HepG2 (cell line): Measurements from ENCODE around the gene FRMD5. TPM values are rescaled to one million over a fixed set of nuclear protein-coding genes. Genes with fewer than 3 reads are reported as not detected.

Experiments
- DNMT3B ChIP-seq: conservative IDR thresholded peaks from 2 replicates; pipeline ENCODE4 v1.6.1; 2016; ENCODE audit warnings: missing biosample characterization, control low read depth
- KDM2A ChIP-seq: sonication (generic); formaldehyde crosslinking; IDR thresholded peaks from 2 replicates; pipeline ENCODE4 v1.4.0; 2020; ENCODE audit warnings: low read depth, missing genetic modification reagents, borderline replicate concordance
- KLF13 ChIP-seq: sonication (generic); formaldehyde crosslinking; IDR thresholded peaks from 2 replicates; pipeline ENCODE4 v1.4.0; 2020; ENCODE audit warnings: mild to moderate bottlenecking, missing genetic modification reagents
- MIER2 ChIP-seq: IDR thresholded peaks from 2 replicates; pipeline ENCODE4 v1.6.1; 2016; ENCODE audit warnings: missing biosample characterization, missing genetic modification reagents
- ONECUT2 ChIP-seq: sonication (generic); formaldehyde crosslinking; IDR thresholded peaks from 2 replicates; pipeline ENCODE4 v1.4.0; 2020; ENCODE audit warnings: missing genetic modification reagents
- SIN3A ChIP-seq: IDR thresholded peaks from 2 replicates; pipeline ENCODE4 v1.6.1; 2011; ENCODE audit warnings: low read depth, mild to moderate bottlenecking, control low read depth, low read length, borderline replicate concordance
- SIX1 ChIP-seq: sonication (generic); formaldehyde crosslinking; IDR thresholded peaks from 2 replicates; pipeline ENCODE4 v1.4.0; 2020; ENCODE audit warnings: missing genetic modification reagents, borderline replicate concordance
- ZNF24 ChIP-seq: fragments of 450-650 bp; IDR thresholded peaks from 2 replicates; pipeline ENCODE4 v1.6.1; 2017; ENCODE audit warnings: antibody characterized with exemption, mild to moderate bottlenecking
- ZNF337 ChIP-seq: sonication (generic); formaldehyde crosslinking; IDR thresholded peaks from 2 replicates; pipeline ENCODE4 v1.5.1; 2020; ENCODE audit warnings: missing genetic modification reagents, low read depth, mild to moderate bottlenecking, borderline replicate concordance
- ZNF879 ChIP-seq: sonication (generic); formaldehyde crosslinking; IDR thresholded peaks from 2 replicates; pipeline ENCODE4 v1.8.1; 2023; ENCODE audit warnings: missing genetic modification reagents
- ZNF891 ChIP-seq: sonication (generic); formaldehyde crosslinking; IDR thresholded peaks from 2 replicates; pipeline ENCODE4 v1.5.0; 2020; ENCODE audit warnings: mild to moderate bottlenecking, missing genetic modification reagents
- polyA plus RNA-seq, 8 experiments: library from polyadenylated mRNA; depleted of rRNA in 3 of 8; stranded (reverse) in 7 of 8; unstranded in 1 of 8; fragments of >200 nt; fragmentation: Illumina TruSeq in 4 of 8; extraction: Trizol in 4 of 8; gene quantifications; 2 replicates each; pipeline versions ENCODE4 v1.2.1 to v1.2.3, GENCODE V29; 2011 to 2016; ENCODE audit warnings: low read depth in 4 of 8, missing spikeins in 1 of 8, mixed read lengths in 1 of 8; ENCODE audit not compliant: insufficient read depth in 1 of 8
- total RNA-seq, 5 experiments: library from RNA; depleted of rRNA; stranded (reverse); fragments of >200 nt; fragmentation: Illumina TruSeq; extraction: Trizol; gene quantifications; 2 replicates each; pipeline ENCODE4 v1.2.3, GENCODE V29; 2016; ENCODE audit warnings: low read depth in 1 of 5
- TF ChIP-seq, protein P1 (sequence below): IDR thresholded peaks from 2 replicates; pipeline ENCODE4 v1.6.1; 2012; ENCODE audit warnings: low read depth, low read length, improper control_type of control experiment
- TF ChIP-seq, protein P2 (sequence below): sonication (generic); formaldehyde crosslinking; IDR thresholded peaks from 2 replicates; pipeline ENCODE4 v1.5.0; 2020; ENCODE audit warnings: missing genetic modification reagents
- TF ChIP-seq, protein P3 (sequence below): fragments of 450-650 bp; IDR thresholded peaks from 2 replicates; pipeline ENCODE4 v1.6.1; 2017; ENCODE audit warnings: mild to moderate bottlenecking
- TF ChIP-seq, protein P4 (sequence below), 2 experiments: sonication (generic) in 1 of 2; formaldehyde crosslinking in 1 of 2; IDR thresholded peaks; 2 replicates each; pipeline versions ENCODE4 v1.5.1 to v1.6.1; 2011 to 2020; ENCODE audit warnings: borderline replicate concordance in 1 of 2, low read depth in 1 of 2, low read length in 1 of 2, mild to moderate bottlenecking in 1 of 2, missing genetic modification reagents in 1 of 2, moderate library complexity in 1 of 2
- TF ChIP-seq, protein P5 (sequence below): sonication (generic); formaldehyde crosslinking; IDR thresholded peaks from 2 replicates; pipeline ENCODE4 v1.5.1; 2020; ENCODE audit warnings: mild to moderate bottlenecking, moderate library complexity, missing genetic modification reagents
- TF ChIP-seq, protein P6 (sequence below): sonication (generic); IDR thresholded peaks from 2 replicates; pipeline ENCODE4 v1.6.1; 2016; ENCODE audit warnings: low read depth, borderline replicate concordance

Gene FRMD5
- total and polyA plus RNA-seq, 2 of the 13 experiments (the other 11 are each of a cell fraction or from before 2014, with no cell fraction given): 0.93 to 1.5 TPM

DNA sequence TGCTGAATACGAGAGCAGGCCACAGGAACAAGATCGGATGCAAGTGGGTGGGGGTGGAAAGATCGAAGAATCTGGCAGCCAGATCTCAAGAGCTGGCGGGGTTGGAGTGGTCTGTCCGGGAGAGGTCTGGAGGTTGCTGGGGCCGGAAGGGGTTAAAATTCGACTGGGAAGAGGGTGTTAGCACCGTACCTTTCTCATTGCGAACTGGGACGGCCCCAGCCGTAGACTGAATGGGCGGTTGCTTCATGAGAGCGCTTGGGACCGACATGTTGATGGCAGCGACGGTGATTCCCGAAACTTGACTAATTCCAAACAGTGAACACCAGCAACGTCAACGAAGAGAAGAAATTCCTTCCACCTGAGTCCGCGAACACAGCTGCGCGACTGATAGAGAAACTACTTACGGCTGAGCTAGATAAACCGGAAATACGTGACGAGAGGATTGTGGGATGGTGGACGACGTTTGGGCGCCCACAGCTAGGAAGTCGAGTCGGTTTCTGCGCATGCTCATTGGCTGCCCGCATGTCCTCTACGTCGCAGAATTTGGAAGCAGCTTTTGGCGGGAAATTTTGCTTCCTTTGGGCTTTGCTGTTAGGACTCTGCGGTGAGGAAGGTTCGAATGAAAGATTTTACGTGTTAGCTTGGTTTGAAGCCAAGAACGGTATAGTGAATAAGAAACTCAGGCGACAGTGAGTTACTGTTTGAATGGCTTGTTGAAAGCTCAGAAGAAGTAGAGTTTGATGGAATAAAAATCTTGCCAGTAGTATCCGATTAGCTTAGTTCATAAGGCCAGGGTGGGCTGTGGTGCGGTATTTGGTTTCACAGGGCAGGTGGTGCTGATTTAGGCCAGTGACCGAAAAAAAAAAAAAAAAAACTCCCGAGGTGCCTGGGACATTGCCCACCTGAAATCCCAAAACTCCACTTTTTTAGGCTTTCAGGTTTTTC is 370.5 kb downstream of the FRMD5 start, which contains the start of gene MFAP1 (continued):
- TF ChIP-seq DNMT3B (CRISPR knock-in tag): peak; percentile 85; the same call in 1 of the 2 replicates
- 0 out of 2 replicates have a peak, but pooled peaks have one; percentile 9 for TF ChIP-seq SIX1 (CRISPR knock-in tag)
- 0 out of 2 replicates have a peak, but pooled peaks have one; percentile 11 for TF ChIP-seq ONECUT2 (CRISPR knock-in tag)
- TF ChIP-seq, protein P1, sequence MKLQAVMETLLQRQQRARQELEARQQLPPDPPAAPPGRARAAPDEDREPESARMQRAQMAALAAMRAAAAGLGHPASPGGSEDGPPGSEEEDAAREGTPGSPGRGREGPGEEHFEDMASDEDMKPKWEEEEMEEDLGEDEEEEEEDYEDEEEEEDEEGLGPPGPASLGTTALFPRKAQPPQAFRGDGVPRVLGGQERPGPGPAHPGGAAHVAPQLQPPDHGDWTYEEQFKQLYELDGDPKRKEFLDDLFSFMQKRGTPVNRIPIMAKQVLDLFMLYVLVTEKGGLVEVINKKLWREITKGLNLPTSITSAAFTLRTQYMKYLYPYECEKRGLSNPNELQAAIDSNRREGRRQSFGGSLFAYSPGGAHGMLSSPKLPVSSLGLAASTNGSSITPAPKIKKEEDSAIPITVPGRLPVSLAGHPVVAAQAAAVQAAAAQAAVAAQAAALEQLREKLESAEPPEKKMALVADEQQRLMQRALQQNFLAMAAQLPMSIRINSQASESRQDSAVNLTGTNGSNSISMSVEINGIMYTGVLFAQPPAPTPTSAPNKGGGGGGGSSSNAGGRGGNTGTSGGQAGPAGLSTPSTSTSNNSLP: no peak
- TF ChIP-seq, protein P2, sequence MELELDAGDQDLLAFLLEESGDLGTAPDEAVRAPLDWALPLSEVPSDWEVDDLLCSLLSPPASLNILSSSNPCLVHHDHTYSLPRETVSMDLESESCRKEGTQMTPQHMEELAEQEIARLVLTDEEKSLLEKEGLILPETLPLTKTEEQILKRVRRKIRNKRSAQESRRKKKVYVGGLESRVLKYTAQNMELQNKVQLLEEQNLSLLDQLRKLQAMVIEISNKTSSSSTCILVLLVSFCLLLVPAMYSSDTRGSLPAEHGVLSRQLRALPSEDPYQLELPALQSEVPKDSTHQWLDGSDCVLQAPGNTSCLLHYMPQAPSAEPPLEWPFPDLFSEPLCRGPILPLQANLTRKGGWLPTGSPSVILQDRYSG (CRISPR knock-in tag): 0 out of 2 replicates have a peak, but pooled peaks have one; percentile 8
- no peak for TF ChIP-seq KLF13 (CRISPR knock-in tag)
- TF ChIP-seq SIN3A: peak; percentile 94
- TF ChIP-seq KDM2A (CRISPR knock-in tag): peak; percentile 86; the same call in 1 of the 2 replicates
- TF ChIP-seq, protein P3, sequence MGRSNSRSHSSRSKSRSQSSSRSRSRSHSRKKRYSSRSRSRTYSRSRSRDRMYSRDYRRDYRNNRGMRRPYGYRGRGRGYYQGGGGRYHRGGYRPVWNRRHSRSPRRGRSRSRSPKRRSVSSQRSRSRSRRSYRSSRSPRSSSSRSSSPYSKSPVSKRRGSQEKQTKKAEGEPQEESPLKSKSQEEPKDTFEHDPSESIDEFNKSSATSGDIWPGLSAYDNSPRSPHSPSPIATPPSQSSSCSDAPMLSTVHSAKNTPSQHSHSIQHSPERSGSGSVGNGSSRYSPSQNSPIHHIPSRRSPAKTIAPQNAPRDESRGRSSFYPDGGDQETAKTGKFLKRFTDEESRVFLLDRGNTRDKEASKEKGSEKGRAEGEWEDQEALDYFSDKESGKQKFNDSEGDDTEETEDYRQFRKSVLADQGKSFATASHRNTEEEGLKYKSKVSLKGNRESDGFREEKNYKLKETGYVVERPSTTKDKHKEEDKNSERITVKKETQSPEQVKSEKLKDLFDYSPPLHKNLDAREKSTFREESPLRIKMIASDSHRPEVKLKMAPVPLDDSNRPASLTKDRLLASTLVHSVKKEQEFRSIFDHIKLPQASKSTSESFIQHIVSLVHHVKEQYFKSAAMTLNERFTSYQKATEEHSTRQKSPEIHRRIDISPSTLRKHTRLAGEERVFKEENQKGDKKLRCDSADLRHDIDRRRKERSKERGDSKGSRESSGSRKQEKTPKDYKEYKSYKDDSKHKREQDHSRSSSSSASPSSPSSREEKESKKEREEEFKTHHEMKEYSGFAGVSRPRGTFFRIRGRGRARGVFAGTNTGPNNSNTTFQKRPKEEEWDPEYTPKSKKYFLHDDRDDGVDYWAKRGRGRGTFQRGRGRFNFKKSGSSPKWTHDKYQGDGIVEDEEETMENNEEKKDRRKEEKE: no peak
- TF ChIP-seq ZNF337 (CRISPR knock-in tag): 0 out of 2 replicates have a peak, but pooled peaks have one; percentile 55
- TF ChIP-seq MIER2 (CRISPR knock-in tag): no peak
- TF ChIP-seq ZNF891: 0 out of 2 replicates have a peak, but pooled peaks have one; percentile 32
- TF ChIP-seq, protein P4, sequence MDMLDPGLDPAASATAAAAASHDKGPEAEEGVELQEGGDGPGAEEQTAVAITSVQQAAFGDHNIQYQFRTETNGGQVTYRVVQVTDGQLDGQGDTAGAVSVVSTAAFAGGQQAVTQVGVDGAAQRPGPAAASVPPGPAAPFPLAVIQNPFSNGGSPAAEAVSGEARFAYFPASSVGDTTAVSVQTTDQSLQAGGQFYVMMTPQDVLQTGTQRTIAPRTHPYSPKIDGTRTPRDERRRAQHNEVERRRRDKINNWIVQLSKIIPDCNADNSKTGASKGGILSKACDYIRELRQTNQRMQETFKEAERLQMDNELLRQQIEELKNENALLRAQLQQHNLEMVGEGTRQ (IDR thresholded peaks at IDR 0.05; ENCODE audit: low read depth, low read length): no peak
- TF ChIP-seq, protein P4 (CRISPR knock-in tag; IDR thresholded peaks at IDR 0.05; ENCODE audit: borderline replicate concordance): no peak
- no peak for TF ChIP-seq ZNF24
- TF ChIP-seq ZNF879 (CRISPR knock-in tag): no peak
- TF ChIP-seq, protein P5, sequence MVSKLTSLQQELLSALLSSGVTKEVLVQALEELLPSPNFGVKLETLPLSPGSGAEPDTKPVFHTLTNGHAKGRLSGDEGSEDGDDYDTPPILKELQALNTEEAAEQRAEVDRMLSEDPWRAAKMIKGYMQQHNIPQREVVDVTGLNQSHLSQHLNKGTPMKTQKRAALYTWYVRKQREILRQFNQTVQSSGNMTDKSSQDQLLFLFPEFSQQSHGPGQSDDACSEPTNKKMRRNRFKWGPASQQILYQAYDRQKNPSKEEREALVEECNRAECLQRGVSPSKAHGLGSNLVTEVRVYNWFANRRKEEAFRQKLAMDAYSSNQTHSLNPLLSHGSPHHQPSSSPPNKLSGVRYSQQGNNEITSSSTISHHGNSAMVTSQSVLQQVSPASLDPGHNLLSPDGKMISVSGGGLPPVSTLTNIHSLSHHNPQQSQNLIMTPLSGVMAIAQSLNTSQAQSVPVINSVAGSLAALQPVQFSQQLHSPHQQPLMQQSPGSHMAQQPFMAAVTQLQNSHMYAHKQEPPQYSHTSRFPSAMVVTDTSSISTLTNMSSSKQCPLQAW (CRISPR knock-in tag): peak; percentile 72; the same call in 1 of the 2 replicates
- TF ChIP-seq, protein P6, sequence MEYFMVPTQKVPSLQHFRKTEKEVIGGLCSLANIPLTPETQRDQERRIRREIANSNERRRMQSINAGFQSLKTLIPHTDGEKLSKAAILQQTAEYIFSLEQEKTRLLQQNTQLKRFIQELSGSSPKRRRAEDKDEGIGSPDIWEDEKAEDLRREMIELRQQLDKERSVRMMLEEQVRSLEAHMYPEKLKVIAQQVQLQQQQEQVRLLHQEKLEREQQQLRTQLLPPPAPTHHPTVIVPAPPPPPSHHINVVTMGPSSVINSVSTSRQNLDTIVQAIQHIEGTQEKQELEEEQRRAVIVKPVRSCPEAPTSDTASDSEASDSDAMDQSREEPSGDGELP: peak; percentile 88
